Neural progenitor cell (in vitro differentiated cells): ENCODE results near the gene ANKLE1.

Experiments
- EZH2 ChIP-seq: fragments of 200-600 bp; sonication (generic); IDR thresholded peaks from 2 replicates; pipeline ENCODE4 v1.6.1; 2017; ENCODE audit warnings: antibody characterized with exemption, mild to moderate bottlenecking, moderate library complexity
- EZH2phosphoT487 ChIP-seq: fragments of 200-600 bp; sonication (generic); IDR thresholded peaks from 2 replicates; pipeline ENCODE4 v1.6.1; 2017; ENCODE audit warnings: antibody characterized with exemption
- TF ChIP-seq, protein P1 (sequence below): fragments of 200-600 bp; sonication (generic); IDR thresholded peaks from 2 replicates; pipeline ENCODE4 v1.5.1; 2017; ENCODE audit warnings: antibody characterized with exemption, mild to moderate bottlenecking

GRCh38 chr19:17324357-17325114 is 42.8 kb downstream of the ANKLE1 start:
- TF ChIP-seq EZH2 (no peak), EZH2phosphoT487 (no peak)
- TF ChIP-seq, protein P1, sequence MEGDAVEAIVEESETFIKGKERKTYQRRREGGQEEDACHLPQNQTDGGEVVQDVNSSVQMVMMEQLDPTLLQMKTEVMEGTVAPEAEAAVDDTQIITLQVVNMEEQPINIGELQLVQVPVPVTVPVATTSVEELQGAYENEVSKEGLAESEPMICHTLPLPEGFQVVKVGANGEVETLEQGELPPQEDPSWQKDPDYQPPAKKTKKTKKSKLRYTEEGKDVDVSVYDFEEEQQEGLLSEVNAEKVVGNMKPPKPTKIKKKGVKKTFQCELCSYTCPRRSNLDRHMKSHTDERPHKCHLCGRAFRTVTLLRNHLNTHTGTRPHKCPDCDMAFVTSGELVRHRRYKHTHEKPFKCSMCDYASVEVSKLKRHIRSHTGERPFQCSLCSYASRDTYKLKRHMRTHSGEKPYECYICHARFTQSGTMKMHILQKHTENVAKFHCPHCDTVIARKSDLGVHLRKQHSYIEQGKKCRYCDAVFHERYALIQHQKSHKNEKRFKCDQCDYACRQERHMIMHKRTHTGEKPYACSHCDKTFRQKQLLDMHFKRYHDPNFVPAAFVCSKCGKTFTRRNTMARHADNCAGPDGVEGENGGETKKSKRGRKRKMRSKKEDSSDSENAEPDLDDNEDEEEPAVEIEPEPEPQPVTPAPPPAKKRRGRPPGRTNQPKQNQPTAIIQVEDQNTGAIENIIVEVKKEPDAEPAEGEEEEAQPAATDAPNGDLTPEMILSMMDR, result no peak
